Upper lobe of left lung (tissue), 6 donors: ENCODE results near the gene CHMP6. TPM values are rescaled to one million over a fixed set of nuclear protein-coding genes. Genes with fewer than 3 reads are reported as not detected.

Source experiments
- ATAC-seq, 2 donors: fragments of 200-7000 bp; cut with Tn5 transposase; one replicate each; pipeline ENCODE4 v1.9.1; 2022; ENCODE audit warnings: mild to moderate bottlenecking in 2 of 2, moderate library complexity in 2 of 2; ENCODE audit not compliant: low FRiP score in 2 of 2
- DNase-seq, 2 donors: peaks; one replicate each; pipeline ENCODE4 v3.0.0-alpha.2; 2019 to 2020
- H3K27ac ChIP-seq, 4 donors: fragments of 200-600 bp; sonication (generic); one replicate each; pipeline ENCODE4 v1.5.1; 2016 to 2019
- H3K27me3 ChIP-seq, 4 donors: fragments of 200-600 bp; sonication (generic); one replicate each; pipeline ENCODE4 v1.5.1; 2017 to 2019
- H3K36me3 ChIP-seq, 4 donors: fragments of 200-600 bp; sonication (generic); one replicate each; pipeline ENCODE4 v1.5.1; 2016 to 2019
- H3K4me1 ChIP-seq, 4 donors: fragments of 200-600 bp; sonication (generic); one replicate each; pipeline ENCODE4 v1.5.1; 2018 to 2019
- H3K4me3 ChIP-seq, 4 donors: fragments of 200-600 bp; sonication (generic); one replicate each; pipeline ENCODE4 v1.5.1; 2017 to 2019; ENCODE audit warnings: mild to moderate bottlenecking in 2 of 4, moderate library complexity in 1 of 4
- H3K9me3 ChIP-seq, 4 donors: fragments of 200-600 bp; sonication (generic); one replicate each; pipeline ENCODE4 v1.5.1; 2018 to 2019
- EP300 ChIP-seq, 4 donors: sonication (generic); formaldehyde crosslinking; IDR thresholded peaks; one replicate each; pipeline ENCODE4 v1.5.1; 2017; ENCODE audit warnings: antibody characterized with exemption in 4 of 4, control low read depth in 2 of 4
- POLR2A ChIP-seq, 4 donors: fragments of 450-650 bp; IDR thresholded peaks; one replicate each; pipeline ENCODE4 v1.5.1; 2016 to 2017; ENCODE audit warnings: antibody characterized with exemption in 4 of 4, mild to moderate bottlenecking in 2 of 4
- POLR2AphosphoS5 ChIP-seq, 2 donors: sonication (generic); formaldehyde crosslinking; IDR thresholded peaks; one replicate each; pipeline ENCODE4 v1.5.1; 2017; ENCODE audit warnings: antibody characterized with exemption in 2 of 2
- WGBS, 2 donors: methylation state at CpG; one replicate each; pipeline ENCODE4 v1.1.5; 2017 to 2018; 5-methylcytosine and 5-hydroxymethylcytosine counted together
- total RNA-seq, 6 donors: library from RNA; depleted of rRNA in 4 of 6; stranded (reverse); fragments of >200 nt in 4 of 6; gene quantifications; one replicate each; pipeline versions ENCODE4 v1.1.0 to v1.2.1, GENCODE V29; 2016 to 2021
- TF ChIP-seq, protein P1 (sequence below), 6 experiments: fragments of 450-650 bp in 4 of 6; fragments of 200-600 bp in 2 of 6; sonication (generic) in 2 of 6; IDR thresholded peaks; one replicate each; pipeline ENCODE4 v1.5.1; 2016 to 2019; ENCODE audit warnings: antibody characterized with exemption in 6 of 6
- donor health status: DM: no; HTN: no; CAD: no; lungs with moderate emphysema.
- donor health status: DM: no; HTN: yes; CAD: no; lungs with severe emphysema.

Gene CHMP6
- total RNA-seq, 6 donors from 2014 or later, result 29.5 to 75.4 (median 34.8) TPM

DNA sequence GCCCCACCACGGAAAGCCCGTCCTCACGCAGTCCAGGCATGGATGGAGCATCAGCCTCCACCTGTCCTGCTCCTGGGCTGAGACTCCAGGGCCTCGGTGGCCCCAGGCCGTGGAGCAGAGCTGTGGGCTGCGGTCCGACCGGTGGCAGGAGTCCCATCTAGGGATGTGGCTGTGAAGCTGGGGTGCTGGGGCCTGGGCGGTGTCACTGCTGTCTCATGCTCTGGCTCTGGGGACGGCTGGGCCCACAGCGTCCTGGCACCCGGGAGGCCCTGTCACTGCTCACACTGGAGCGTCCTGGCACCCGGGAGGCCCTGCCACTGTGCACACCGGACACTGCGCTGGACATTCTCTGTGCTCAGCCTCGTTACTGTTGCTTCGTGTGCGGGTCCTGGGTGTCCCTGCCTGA is 51.7 kb downstream of the CHMP6 start:
- Histone ChIP-seq H3K36me3 (peaks cover 0 to 2% (median 0%) of the 10 kb centered on the region in 4 donors), H3K9me3 (no peaks in the 10 kb centered on the region), H3K4me1 (peaks cover 86 to 93% (median 90%) of the 10 kb centered on the region in 4 donors), H3K27ac (peak overlapping the region; percentile 88 to 95 (median 91)), H3K27me3 (no peaks in the 10 kb centered on the region), H3K4me3 (peak overlapping the region in 2 of 4 donors; percentile 13 to 15)
- peak in 1 of 2 donors; percentile 84 for DNase-seq
- WGBS, 2 donors, result 62 to 92% methylated on average over 5 to 15 of the region's 19 CpGs
- peak in 1 of 2 donors; percentile 39 for ATAC-seq
- TF ChIP-seq EP300 (IDR thresholded peaks at IDR 0.05) (no peak), POLR2A (IDR thresholded peaks at IDR 0.05) (peak in 1 of 4 donors; percentile 37)

DNA sequence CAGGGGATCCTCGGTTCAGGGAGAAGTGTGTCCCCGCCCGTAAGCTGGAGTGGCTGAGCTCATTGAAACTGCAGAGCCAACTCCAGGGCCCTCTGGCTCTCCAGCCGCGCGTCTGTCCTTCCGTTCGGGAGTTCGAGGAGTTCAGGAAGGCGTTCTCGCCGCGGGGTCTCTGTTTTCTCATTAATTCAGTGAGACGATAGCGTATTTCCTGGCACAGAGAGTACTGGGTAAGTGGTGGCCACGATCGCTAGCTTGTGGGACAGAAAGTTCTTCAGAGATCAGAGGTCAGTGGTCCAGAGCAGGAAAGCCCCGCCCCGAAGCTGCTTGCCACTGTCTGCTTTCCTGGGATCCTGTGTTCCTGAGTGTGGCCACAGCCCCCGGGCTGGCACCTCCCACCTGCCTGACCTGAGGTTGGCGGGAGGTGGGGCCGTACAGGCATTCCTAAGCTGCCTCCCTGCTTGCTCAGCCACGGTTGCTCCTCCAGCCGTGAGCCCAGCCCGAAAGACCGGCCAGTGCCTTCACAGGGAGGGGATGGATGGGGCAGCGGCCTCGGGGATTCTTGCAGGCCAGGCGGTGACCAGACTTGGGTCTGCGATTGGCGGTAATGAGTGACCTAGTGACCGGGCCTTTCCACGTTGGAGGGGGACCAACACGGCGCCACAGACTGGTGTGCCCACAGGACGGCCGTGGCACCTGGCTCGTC is 52.2 kb downstream of the CHMP6 start:
- Histone ChIP-seq H3K36me3 (no peaks in the 10 kb centered on the region), H3K27me3 (no peaks in the 10 kb centered on the region), H3K4me3 (peak overlapping the region in 3 of 4 donors; percentile 4 to 13 (median 9)), H3K9me3 (no peaks in the 10 kb centered on the region), H3K27ac (peak overlapping the region; percentile 88 to 95 (median 91)), H3K4me1 (peaks cover 86 to 93% (median 90%) of the 10 kb centered on the region in 4 donors)
- ATAC-seq (peak; percentile 30 to 85), DNase-seq (peak; percentile 84 to 93)
- 49 to 51% methylated on average over 29 to 38 of the region's 38 CpGs for WGBS, 2 donors
- peak in 1 of 4 donors; percentile 37 for TF ChIP-seq POLR2A (IDR thresholded peaks at IDR 0.05)
- peak in 2 of 4 donors; percentile 91 to 96 for TF ChIP-seq EP300 (IDR thresholded peaks at IDR 0.05)
- TF ChIP-seq, protein P1, sequence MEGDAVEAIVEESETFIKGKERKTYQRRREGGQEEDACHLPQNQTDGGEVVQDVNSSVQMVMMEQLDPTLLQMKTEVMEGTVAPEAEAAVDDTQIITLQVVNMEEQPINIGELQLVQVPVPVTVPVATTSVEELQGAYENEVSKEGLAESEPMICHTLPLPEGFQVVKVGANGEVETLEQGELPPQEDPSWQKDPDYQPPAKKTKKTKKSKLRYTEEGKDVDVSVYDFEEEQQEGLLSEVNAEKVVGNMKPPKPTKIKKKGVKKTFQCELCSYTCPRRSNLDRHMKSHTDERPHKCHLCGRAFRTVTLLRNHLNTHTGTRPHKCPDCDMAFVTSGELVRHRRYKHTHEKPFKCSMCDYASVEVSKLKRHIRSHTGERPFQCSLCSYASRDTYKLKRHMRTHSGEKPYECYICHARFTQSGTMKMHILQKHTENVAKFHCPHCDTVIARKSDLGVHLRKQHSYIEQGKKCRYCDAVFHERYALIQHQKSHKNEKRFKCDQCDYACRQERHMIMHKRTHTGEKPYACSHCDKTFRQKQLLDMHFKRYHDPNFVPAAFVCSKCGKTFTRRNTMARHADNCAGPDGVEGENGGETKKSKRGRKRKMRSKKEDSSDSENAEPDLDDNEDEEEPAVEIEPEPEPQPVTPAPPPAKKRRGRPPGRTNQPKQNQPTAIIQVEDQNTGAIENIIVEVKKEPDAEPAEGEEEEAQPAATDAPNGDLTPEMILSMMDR (IDR thresholded peaks at IDR 0.05), result no peak
- peak; percentile 73 to 84 for TF ChIP-seq POLR2AphosphoS5 (IDR thresholded peaks at IDR 0.05)

DNA sequence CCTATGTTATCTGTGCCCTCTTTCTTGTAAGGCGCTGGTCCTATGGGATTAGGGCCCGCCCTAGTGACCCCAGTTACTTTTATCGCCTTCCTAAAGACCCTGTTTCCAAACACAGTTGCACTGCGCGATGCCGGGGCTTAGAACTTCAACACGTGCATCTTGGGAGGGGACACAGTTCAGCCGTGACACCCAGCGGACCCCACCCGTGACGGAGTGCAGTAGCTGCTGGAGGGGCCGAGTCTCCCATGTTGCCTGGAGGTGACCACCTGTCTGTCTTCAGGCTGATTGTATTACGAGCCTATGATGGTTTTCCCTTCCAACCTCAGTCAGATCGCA is 52.8 kb downstream of the CHMP6 start:
- TF ChIP-seq EP300 (IDR thresholded peaks at IDR 0.05) (no peak), POLR2A (IDR thresholded peaks at IDR 0.05) (no peak), POLR2AphosphoS5 (IDR thresholded peaks at IDR 0.05) (no peak)
- TF ChIP-seq, protein P1 (IDR thresholded peaks at IDR 0.05), result no peak
- Histone ChIP-seq H3K4me1 (peaks cover 88 to 93% (median 90%) of the 10 kb centered on the region in 4 donors), H3K27ac (peak overlapping the region; percentile 88 to 95 (median 91)), H3K27me3 (no peaks in the 10 kb centered on the region), H3K9me3 (no peaks in the 10 kb centered on the region), H3K4me3 (peak overlapping the region in 3 of 4 donors; percentile 4 to 13 (median 9)), H3K36me3 (no peaks in the 10 kb centered on the region)
- WGBS, 2 donors, result 49 to 64% methylated on average over 14 of the region's 14 CpGs
- DNase-seq (no peak), ATAC-seq (no peak)

DNA sequence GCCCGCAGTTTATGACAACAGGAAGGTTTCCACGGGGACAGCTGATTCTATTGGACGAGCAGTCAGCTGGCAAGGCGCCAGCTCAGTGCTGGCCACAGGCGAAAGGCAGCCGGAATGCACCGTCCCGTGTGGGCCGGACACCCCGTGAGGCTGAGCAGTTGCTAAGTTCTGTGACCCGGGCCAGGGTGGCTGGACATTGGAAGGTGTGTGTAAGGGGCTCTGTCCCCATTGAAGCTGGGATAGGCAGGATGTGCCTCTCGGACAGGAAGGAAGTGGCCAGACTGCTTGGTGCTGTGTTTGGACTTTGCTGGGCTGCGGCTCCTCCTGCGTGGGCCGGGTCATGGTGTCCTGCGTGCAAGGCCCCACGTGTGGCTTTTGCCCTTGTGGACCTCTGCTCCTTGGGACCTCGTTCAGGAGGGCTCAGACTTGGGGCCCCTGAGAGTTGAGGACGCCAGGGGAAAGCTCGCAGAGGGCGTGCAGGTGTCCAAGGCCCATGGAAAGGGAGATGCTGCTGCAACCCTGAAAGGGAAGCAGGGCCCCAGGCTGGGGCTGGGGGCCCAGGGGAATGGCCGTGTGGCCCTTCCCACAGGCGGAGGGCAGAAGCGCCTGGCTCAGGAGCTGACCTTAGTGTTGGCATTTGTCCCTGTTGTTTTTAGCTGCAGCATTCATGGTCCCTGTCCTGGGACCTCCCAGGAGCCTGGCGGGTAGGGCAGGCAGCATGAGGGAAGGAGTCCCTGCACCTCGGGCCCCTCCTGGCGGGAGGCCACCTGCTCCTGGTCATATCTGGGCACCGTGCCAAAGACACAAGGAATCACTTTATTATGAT is 53.3 kb downstream of the CHMP6 start:
- H3K4me3 ChIP-seq, result peak overlapping the region in 1 of 4 donors; percentile 13
- WGBS, 2 donors, result 21 to 32% methylated on average over 14 to 28 of the region's 28 CpGs
- no peaks in the 10 kb centered on the region for H3K9me3 ChIP-seq
- peaks cover 88 to 93% (median 90%) of the 10 kb centered on the region in 4 donors for H3K4me1 ChIP-seq
- peak overlapping the region; percentile 88 to 95 (median 91) for H3K27ac ChIP-seq
- H3K36me3 ChIP-seq, result no peaks in the 10 kb centered on the region
- H3K27me3 ChIP-seq, result no peaks in the 10 kb centered on the region
- peak; percentile 74 to 90 for TF ChIP-seq POLR2AphosphoS5 (IDR thresholded peaks at IDR 0.05)
- TF ChIP-seq POLR2A (IDR thresholded peaks at IDR 0.05), result peak in 1 of 4 donors; percentile 1
- TF ChIP-seq, protein P1 (IDR thresholded peaks at IDR 0.05), result no peak
- peak in 3 of 4 donors; percentile 33 to 92 (median 77) for TF ChIP-seq EP300 (IDR thresholded peaks at IDR 0.05)
- peak; percentile 41 to 70 for ATAC-seq
- DNase-seq, result peak; percentile 65 to 86

DNA sequence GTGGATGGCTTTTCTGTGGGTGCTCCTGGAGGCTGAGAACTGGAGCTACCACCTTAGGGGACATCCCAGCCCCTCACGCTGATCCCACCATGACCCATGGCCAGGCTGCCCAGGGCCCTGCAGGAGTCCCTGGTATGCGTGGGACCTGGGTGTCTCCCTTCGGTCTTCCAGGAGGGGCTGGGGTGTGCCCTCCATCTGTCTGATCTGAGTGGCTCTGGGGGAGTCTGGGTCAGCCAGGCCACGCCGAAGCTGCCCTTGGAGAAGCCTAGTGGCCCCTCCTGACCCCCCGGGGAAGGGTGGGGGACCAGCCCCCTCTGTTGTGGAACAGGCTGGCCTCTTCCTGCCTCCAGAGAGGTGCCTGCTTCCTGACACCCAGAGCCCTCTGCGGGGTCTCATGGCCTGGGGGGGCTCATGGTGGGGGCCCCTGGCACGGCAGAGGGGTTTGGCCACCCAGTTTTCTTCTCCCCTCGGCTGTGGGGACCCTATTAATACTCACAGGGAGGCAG is 54.0 kb downstream of the CHMP6 start:
- Histone ChIP-seq H3K9me3 (no peaks in the 10 kb centered on the region), H3K36me3 (no peaks in the 10 kb centered on the region), H3K4me3 (peak overlapping the region in 1 of 4 donors; percentile 13), H3K4me1 (peaks cover 88 to 93% (median 90%) of the 10 kb centered on the region in 4 donors), H3K27me3 (no peaks in the 10 kb centered on the region), H3K27ac (peak overlapping the region; percentile 88 to 95 (median 91))
- ATAC-seq, result no peak
- peak in 1 of 2 donors; percentile 57 for DNase-seq
- 60 to 68% methylated on average over 5 to 9 of the region's 9 CpGs for WGBS, 2 donors
- no peak for TF ChIP-seq EP300 (IDR thresholded peaks at IDR 0.05)
- no peak for TF ChIP-seq POLR2A (IDR thresholded peaks at IDR 0.05)
- TF ChIP-seq, protein P1 (IDR thresholded peaks at IDR 0.05), result no peak
- TF ChIP-seq POLR2AphosphoS5 (IDR thresholded peaks at IDR 0.05), result no peak
